Tibial nerve (tissue), 3 donors: ENCODE results near the gene GPR42.

Experiments used
- CTCF ChIP-seq, 5 experiments: fragments of 200-600 bp in 3 of 5; fragments of 450-650 bp in 2 of 5; sonication (generic) in 3 of 5; IDR thresholded peaks; one replicate each; pipeline ENCODE4 v1.5.1; 2016 to 2019; ENCODE audit warnings: antibody characterized with exemption in 5 of 5, mild to moderate bottlenecking in 3 of 5, moderate library complexity in 2 of 5
- POLR2A ChIP-seq, 2 donors: fragments of 450-650 bp; IDR thresholded peaks; one replicate each; pipeline ENCODE4 v1.6.1; 2017; ENCODE audit warnings: antibody characterized with exemption in 2 of 2, mild to moderate bottlenecking in 2 of 2, moderate library complexity in 2 of 2

GRCh38 chr19:35348911-35349611 is 21.8 kb upstream of the GPR42 start:
- TF ChIP-seq POLR2A (IDR thresholded peaks at IDR 0.05) (no peak), CTCF (IDR thresholded peaks at IDR 0.05) (no peak)
